Subcutaneous abdominal adipose tissue (tissue), 5 donors: ENCODE measurements around the gene ELMO1.

Experiments
- H3K27ac ChIP-seq: one replicate; pipeline ENCODE4 v1.7.0; 2013; ENCODE audit warnings: low read depth, mild to moderate bottlenecking, inconsistent platforms, low read length, moderate library complexity
- H3K27me3 ChIP-seq, 5 donors: one replicate each; pipeline ENCODE4 v1.7.0; 2013; ENCODE audit warnings: low read length in 5 of 5, inconsistent platforms in 1 of 5; ENCODE audit not compliant: control insufficient read depth in 5 of 5, insufficient read depth in 4 of 5
- H3K36me3 ChIP-seq, 5 donors: one replicate each; pipeline ENCODE4 v1.7.0; 2013; ENCODE audit warnings: low read length in 5 of 5; ENCODE audit not compliant: control insufficient read depth in 5 of 5, insufficient read depth in 5 of 5
- H3K4me1 ChIP-seq, 5 donors: one replicate each; pipeline ENCODE4 v1.7.0; 2013; ENCODE audit warnings: low read length in 5 of 5, mild to moderate bottlenecking in 3 of 5, moderate library complexity in 1 of 5; ENCODE audit not compliant: control insufficient read depth in 5 of 5, insufficient read depth in 5 of 5
- H3K4me3 ChIP-seq, 5 donors: one replicate each; pipeline ENCODE4 v1.7.0; 2013; ENCODE audit warnings: low read length in 5 of 5, low read depth in 1 of 5
- H3K9ac ChIP-seq, 5 donors: one replicate each; pipeline ENCODE4 v1.7.0; 2013; ENCODE audit warnings: low read length in 5 of 5, mild to moderate bottlenecking in 4 of 5, moderate library complexity in 3 of 5
- H3K9me3 ChIP-seq, 5 donors: one replicate each; pipeline ENCODE4 v1.7.0; 2013; ENCODE audit warnings: low read length in 5 of 5; ENCODE audit not compliant: control insufficient read depth in 5 of 5
- donor health status: healthy.
- donor health status: healthy.
- donor health status: healthy.
- donor health status: healthy.
- donor health status: healthy.

The ELMO1 gene

GRCh38 chr7:37031571-37032257, 416.9 kb downstream of the ELMO1 start:
- H3K9ac ChIP-seq, result no peak overlapping the region
- peak overlapping the region; percentile 75 for H3K27ac ChIP-seq
- peaks cover 0 to 23% (median 11%) of the 10 kb centered on the region in 5 donors for H3K4me1 ChIP-seq
- no peaks in the 10 kb centered on the region for H3K9me3 ChIP-seq
- peaks cover 0 to 4% (median 0%) of the 10 kb centered on the region in 5 donors for H3K36me3 ChIP-seq
- H3K27me3 ChIP-seq, result no peaks in the 10 kb centered on the region
- H3K4me3 ChIP-seq, result no peak overlapping the region

DNA sequence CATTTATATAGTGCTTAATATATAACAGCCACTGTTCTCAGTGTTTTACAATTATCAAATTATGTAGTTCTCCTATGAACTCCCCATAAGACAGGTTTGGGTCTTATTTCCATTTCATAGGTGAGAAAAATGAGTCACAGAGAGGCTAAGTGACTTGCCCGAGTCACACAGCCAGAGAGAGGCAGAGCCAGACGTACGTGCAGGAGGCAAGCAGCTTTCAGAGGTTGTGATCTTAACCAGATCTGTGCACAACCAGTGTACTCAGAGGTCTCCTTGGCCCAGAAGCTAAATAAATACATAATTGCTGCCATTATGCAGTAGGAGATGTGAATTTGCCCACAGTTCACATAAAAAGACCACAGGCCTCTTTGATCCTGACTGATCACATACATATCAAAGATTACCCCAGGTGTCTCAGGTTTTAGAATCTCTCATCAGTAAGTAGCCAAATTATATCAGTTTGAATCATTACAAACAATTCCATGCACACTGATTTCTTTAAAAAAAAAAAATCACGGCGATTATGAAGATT, 419.7 kb downstream of the ELMO1 start:
- Histone ChIP-seq H3K4me3 (no peak overlapping the region), H3K4me1 (peaks cover 2 to 20% (median 11%) of the 10 kb centered on the region in 5 donors), H3K9ac (no peak overlapping the region), H3K27ac (no peak overlapping the region), H3K36me3 (peaks cover 0 to 4% (median 0%) of the 10 kb centered on the region in 5 donors), H3K27me3 (no peaks in the 10 kb centered on the region), H3K9me3 (no peaks in the 10 kb centered on the region)

DNA sequence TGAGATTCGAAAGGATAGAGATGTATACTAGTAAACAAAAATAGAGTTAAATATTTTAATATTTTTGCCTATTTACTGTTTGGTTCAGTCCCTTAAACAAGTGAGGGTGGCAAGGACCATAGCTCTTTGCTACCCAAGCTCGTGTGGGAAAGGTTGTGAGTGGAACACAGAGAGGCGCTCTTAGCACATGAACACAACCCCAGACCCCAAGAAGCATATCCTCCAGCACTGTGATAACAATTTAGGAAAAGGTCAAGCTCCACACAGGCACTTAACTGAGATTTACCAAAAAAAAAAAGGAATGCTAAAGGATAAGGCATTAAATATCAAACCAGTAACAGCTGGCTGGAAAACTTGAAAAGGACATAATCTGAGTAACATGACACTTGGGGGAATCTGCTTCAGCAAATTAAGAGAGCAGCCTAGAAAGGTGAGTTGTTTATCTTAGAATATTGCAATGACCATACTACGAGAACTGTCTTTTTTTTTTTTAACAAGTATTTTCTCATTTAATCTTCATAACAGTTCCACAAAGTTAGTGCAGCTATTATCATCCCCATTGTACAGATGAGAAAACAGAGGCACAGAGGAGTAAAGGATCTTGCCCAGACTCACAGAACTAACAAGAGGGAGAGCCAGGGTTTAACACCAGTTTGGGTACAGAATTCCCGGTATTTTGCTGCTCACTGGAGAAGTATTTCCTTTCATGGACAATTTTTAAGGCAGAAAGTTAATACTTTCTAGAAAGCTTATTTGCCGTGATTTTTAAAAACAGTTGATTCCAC, 420.9 kb downstream of the ELMO1 start:
- Histone ChIP-seq H3K9me3 (no peaks in the 10 kb centered on the region), H3K9ac (no peak overlapping the region), H3K4me1 (peaks cover 2 to 19% (median 11%) of the 10 kb centered on the region in 5 donors), H3K27me3 (no peaks in the 10 kb centered on the region), H3K4me3 (no peak overlapping the region), H3K36me3 (peaks cover 0 to under 1% (median 0%) of the 10 kb centered on the region in 5 donors), H3K27ac (no peak overlapping the region)

GRCh38 chr7:37027104-37027503, 421.6 kb downstream of the ELMO1 start:
- Histone ChIP-seq H3K27ac (no peak overlapping the region), H3K9ac (no peak overlapping the region), H3K9me3 (no peaks in the 10 kb centered on the region), H3K36me3 (no peaks in the 10 kb centered on the region), H3K4me1 (peaks cover 2 to 12% (median 6%) of the 10 kb centered on the region in 5 donors), H3K4me3 (no peak overlapping the region), H3K27me3 (no peaks in the 10 kb centered on the region)

GRCh38 chr7:37018954-37019353, 429.7 kb downstream of the ELMO1 start:
- H3K4me1 ChIP-seq, result peaks cover 0 to 20% (median 0%) of the 10 kb centered on the region in 5 donors

GRCh38 chr7:37016064-37016878, 432.4 kb downstream of the ELMO1 start:
- Histone ChIP-seq H3K4me3 (no peak overlapping the region), H3K27me3 (no peaks in the 10 kb centered on the region), H3K9me3 (peaks cover 0 to 4% (median 0%) of the 10 kb centered on the region in 5 donors), H3K27ac (no peak overlapping the region), H3K36me3 (peaks cover 2 to 21% (median 14%) of the 10 kb centered on the region in 5 donors), H3K9ac (no peak overlapping the region), H3K4me1 (peaks cover 0 to 20% (median 0%) of the 10 kb centered on the region in 5 donors)

More at GRCh38 chr7:37018954-37019353, 429.7 kb downstream of the ELMO1 start:
- H3K27me3 ChIP-seq, result no peaks in the 10 kb centered on the region
- H3K9me3 ChIP-seq, result peaks cover 0 to 4% (median 0%) of the 10 kb centered on the region in 5 donors
- no peak overlapping the region for H3K4me3 ChIP-seq
- H3K27ac ChIP-seq, result no peak overlapping the region
- H3K36me3 ChIP-seq, result peaks cover 0 to 3% (median 0%) of the 10 kb centered on the region in 5 donors
- no peak overlapping the region for H3K9ac ChIP-seq

GRCh38 chr7:37015353-37016034, 433.2 kb downstream of the ELMO1 start:
- H3K27me3 ChIP-seq, result no peaks in the 10 kb centered on the region
- peaks cover 0 to 4% (median 0%) of the 10 kb centered on the region in 5 donors for H3K9me3 ChIP-seq
- no peak overlapping the region for H3K9ac ChIP-seq
- H3K4me3 ChIP-seq, result no peak overlapping the region
- H3K4me1 ChIP-seq, result peaks cover 0 to 18% (median 0%) of the 10 kb centered on the region in 5 donors
- peaks cover 1 to 27% (median 20%) of the 10 kb centered on the region in 5 donors for H3K36me3 ChIP-seq
- H3K27ac ChIP-seq, result no peak overlapping the region

DNA sequence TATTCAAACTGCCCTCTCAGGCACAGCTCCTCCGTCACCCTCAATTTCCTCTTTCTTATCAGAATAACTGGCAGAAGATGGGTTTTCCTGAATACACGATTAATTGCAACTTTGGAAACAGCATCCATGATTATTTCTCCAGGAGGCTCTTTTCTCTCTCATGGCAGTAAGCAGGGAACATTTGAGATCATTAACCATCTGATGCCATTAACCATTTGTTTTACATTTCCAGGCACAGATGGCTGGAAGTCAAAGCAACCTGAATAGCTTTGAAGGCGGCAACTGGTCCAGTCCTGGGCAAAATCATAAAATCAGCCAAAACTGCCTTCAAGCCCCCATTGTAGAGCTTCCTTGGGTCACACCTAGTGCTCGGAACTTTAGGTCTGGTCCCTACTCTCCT, 434.9 kb downstream of the ELMO1 start:
- no peaks in the 10 kb centered on the region for H3K27me3 ChIP-seq
- peaks cover 0 to 4% (median 0%) of the 10 kb centered on the region in 5 donors for H3K9me3 ChIP-seq
- H3K4me1 ChIP-seq, result peaks cover 0 to 12% (median 0%) of the 10 kb centered on the region in 5 donors
- peaks cover 0 to 32% (median 20%) of the 10 kb centered on the region in 5 donors for H3K36me3 ChIP-seq
- no peak overlapping the region for H3K9ac ChIP-seq
- H3K4me3 ChIP-seq, result no peak overlapping the region
- H3K27ac ChIP-seq, result no peak overlapping the region
